Liver (tissue), 9 donors: Measurements from ENCODE around the gene AKT1S1. TPM values are rescaled to one million over a fixed set of nuclear protein-coding genes. Genes with fewer than 3 reads are reported as not detected.

ENCODE experiments used
- DNase-seq: peaks from one replicate; pipeline ENCODE4 v3.0.0-alpha.2; 2017; ENCODE audit warnings: low spot score
- H3K27ac ChIP-seq, 2 donors: one replicate each; pipeline ENCODE4 v1.7.0; 2013; ENCODE audit warnings: inconsistent platforms in 2 of 2, low read length in 2 of 2, control low read depth in 1 of 2, low read depth in 1 of 2, mild to moderate bottlenecking in 1 of 2
- H3K27me3 ChIP-seq, 4 donors: one replicate each; pipeline versions ENCODE4 v1.6.1 to v1.7.0; 2013; ENCODE audit warnings: low read length in 3 of 4, inconsistent platforms in 1 of 4, mild to moderate bottlenecking in 1 of 4, moderate library complexity in 1 of 4; ENCODE audit not compliant: control insufficient read depth in 4 of 4, insufficient read depth in 4 of 4
- H3K36me3 ChIP-seq, 4 donors: one replicate each; pipeline versions ENCODE4 v1.6.1 to v1.7.0; 2013; ENCODE audit warnings: low read length in 3 of 4, mild to moderate bottlenecking in 3 of 4, low read depth in 1 of 4, moderate library complexity in 1 of 4; ENCODE audit not compliant: control insufficient read depth in 4 of 4, insufficient read depth in 3 of 4
- H3K4me1 ChIP-seq, 4 donors: one replicate each; pipeline versions ENCODE4 v1.6.1 to v1.7.0; 2013; ENCODE audit warnings: low read length in 3 of 4, mild to moderate bottlenecking in 3 of 4, moderate library complexity in 1 of 4; ENCODE audit not compliant: control insufficient read depth in 4 of 4, insufficient read depth in 4 of 4
- H3K4me3 ChIP-seq, 3 donors: one replicate each; pipeline versions ENCODE4 v1.6.1 to v1.7.0; 2013; ENCODE audit warnings: low read length in 3 of 3, control low read depth in 1 of 3, low read depth in 1 of 3, mild to moderate bottlenecking in 1 of 3
- H3K9ac ChIP-seq, 2 donors: one replicate each; pipeline ENCODE4 v1.7.0; 2013; ENCODE audit warnings: low read length in 2 of 2, mild to moderate bottlenecking in 2 of 2, moderate library complexity in 2 of 2, control low read depth in 1 of 2, low read depth in 1 of 2
- H3K9me3 ChIP-seq, 4 donors: one replicate each; pipeline versions ENCODE4 v1.6.1 to v1.7.0; 2013; ENCODE audit warnings: low read length in 3 of 4; ENCODE audit not compliant: control insufficient read depth in 4 of 4
- ATF3 ChIP-seq: IDR thresholded peaks from 2 replicates; pipeline ENCODE4 v1.6.1; 2016; ENCODE audit warnings: antibody characterized with exemption
- CTCF ChIP-seq: fragments of 150-350 bp; IDR thresholded peaks from 2 replicates; pipeline ENCODE4 v1.5.1; 2017; ENCODE audit warnings: improper control_type of control experiment, low read depth, low read length; ENCODE audit not compliant: missing input control
- FOXA2 ChIP-seq: IDR thresholded peaks from 2 replicates; pipeline ENCODE4 v1.6.1; 2016; ENCODE audit warnings: antibody characterized with exemption
- GABPA ChIP-seq, 2 donors: IDR thresholded peaks in 1 of 2; conservative IDR thresholded peaks in 1 of 2; 2 replicates each; pipeline ENCODE4 v1.6.1; 2016; ENCODE audit warnings: antibody characterized with exemption in 2 of 2, mild to moderate bottlenecking in 1 of 2, moderate library complexity in 1 of 2
- HNF4A ChIP-seq, 2 donors: conservative IDR thresholded peaks; 2 replicates each; pipeline ENCODE4 v1.6.1; 2016; ENCODE audit warnings: antibody characterized with exemption in 2 of 2, mild to moderate bottlenecking in 2 of 2
- HNF4G ChIP-seq: IDR thresholded peaks from 2 replicates; pipeline ENCODE4 v1.6.1; 2016; ENCODE audit warnings: antibody characterized with exemption
- JUND ChIP-seq, 2 donors: IDR thresholded peaks; 2 replicates each; pipeline ENCODE4 v1.6.1; 2016; ENCODE audit warnings: antibody characterized with exemption in 2 of 2
- REST ChIP-seq: IDR thresholded peaks from 2 replicates; pipeline ENCODE4 v1.6.1; 2016; ENCODE audit warnings: antibody characterized with exemption, mild to moderate bottlenecking
- RXRA ChIP-seq, 2 donors: IDR thresholded peaks; 2 replicates each; pipeline ENCODE4 v1.6.1; 2017 to 2018; ENCODE audit warnings: antibody characterized with exemption in 2 of 2, mild to moderate bottlenecking in 1 of 2
- SP1 ChIP-seq: IDR thresholded peaks from 2 replicates; pipeline ENCODE4 v1.6.1; 2018; ENCODE audit warnings: antibody characterized with exemption, mild to moderate bottlenecking
- YY1 ChIP-seq: IDR thresholded peaks from 2 replicates; pipeline ENCODE4 v1.6.1; 2016; ENCODE audit warnings: antibody characterized with exemption, mild to moderate bottlenecking
- WGBS: extraction: QIAGEN DNeasy Blood & Tissue Kit; methylation state at CpG from one replicate; pipeline ENCODE4 v1.1.7; 2013; 5-methylcytosine and 5-hydroxymethylcytosine counted together
- polyA plus RNA-seq, 2 donors: library from polyadenylated mRNA; stranded (reverse) in 1 of 2; unstranded in 1 of 2; fragments of 200-250 nt in 1 of 2; fragments of >200 nt in 1 of 2; fragmentation: Nextera tagmentation in 1 of 2; extraction: Ambion mirVana in 1 of 2; gene quantifications; one replicate each; pipeline versions ENCODE4 v1.2.1 to v1.2.3, GENCODE V29; 2013 to 2015
- total RNA-seq, 2 donors: library from RNA; depleted of rRNA; stranded (reverse); fragments of >200 nt; gene quantifications; one replicate each; pipeline ENCODE4 v1.2.3, GENCODE V29; 2014
- TF ChIP-seq, protein P1 (sequence below): IDR thresholded peaks from 2 replicates; pipeline ENCODE4 v1.6.1; 2016; ENCODE audit warnings: antibody characterized with exemption
- TF ChIP-seq, protein P2 (sequence below): IDR thresholded peaks from 2 replicates; pipeline ENCODE4 v1.6.1; 2016; ENCODE audit warnings: antibody characterized with exemption
- donor health status: healthy.
- donor health status: healthy.
- donor health status: healthy.
- donor health status: healthy.
- donor health status: healthy.

The AKT1S1 gene
- total and polyA plus RNA-seq, 4 donors = 6.8 to 43.9 (median 12.9) TPM

- TF ChIP-seq, protein P1, sequence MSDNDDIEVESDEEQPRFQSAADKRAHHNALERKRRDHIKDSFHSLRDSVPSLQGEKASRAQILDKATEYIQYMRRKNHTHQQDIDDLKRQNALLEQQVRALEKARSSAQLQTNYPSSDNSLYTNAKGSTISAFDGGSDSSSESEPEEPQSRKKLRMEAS = no peak
- TF ChIP-seq ATF3 = no peak
- TF ChIP-seq YY1 = no peak
- TF ChIP-seq HNF4A (conservative IDR thresholded peaks at IDR 0.05) = no peak
- TF ChIP-seq CTCF = no peak
- no peak for TF ChIP-seq FOXA2
- no peak for TF ChIP-seq REST
- TF ChIP-seq JUND (IDR thresholded peaks at IDR 0.05) = no peak
- TF ChIP-seq, protein P2, sequence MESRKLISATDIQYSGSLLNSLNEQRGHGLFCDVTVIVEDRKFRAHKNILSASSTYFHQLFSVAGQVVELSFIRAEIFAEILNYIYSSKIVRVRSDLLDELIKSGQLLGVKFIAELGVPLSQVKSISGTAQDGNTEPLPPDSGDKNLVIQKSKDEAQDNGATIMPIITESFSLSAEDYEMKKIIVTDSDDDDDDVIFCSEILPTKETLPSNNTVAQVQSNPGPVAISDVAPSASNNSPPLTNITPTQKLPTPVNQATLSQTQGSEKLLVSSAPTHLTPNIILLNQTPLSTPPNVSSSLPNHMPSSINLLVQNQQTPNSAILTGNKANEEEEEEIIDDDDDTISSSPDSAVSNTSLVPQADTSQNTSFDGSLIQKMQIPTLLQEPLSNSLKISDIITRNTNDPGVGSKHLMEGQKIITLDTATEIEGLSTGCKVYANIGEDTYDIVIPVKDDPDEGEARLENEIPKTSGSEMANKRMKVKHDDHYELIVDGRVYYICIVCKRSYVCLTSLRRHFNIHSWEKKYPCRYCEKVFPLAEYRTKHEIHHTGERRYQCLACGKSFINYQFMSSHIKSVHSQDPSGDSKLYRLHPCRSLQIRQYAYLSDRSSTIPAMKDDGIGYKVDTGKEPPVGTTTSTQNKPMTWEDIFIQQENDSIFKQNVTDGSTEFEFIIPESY = no peak
- no peak for TF ChIP-seq HNF4G
- TF ChIP-seq GABPA (IDR thresholded peaks at IDR 0.05 in 1 of 2, conservative IDR thresholded peaks at IDR 0.05 in 1 of 2) = no peak
- DNase-seq = no peak
- H3K36me3 ChIP-seq = peaks cover 27 to 37% (median 36%) of the 10 kb centered on the region in 4 donors
- H3K27me3 ChIP-seq = no peaks in the 10 kb centered on the region
- H3K9me3 ChIP-seq = no peaks in the 10 kb centered on the region
- no peak overlapping the region for H3K9ac ChIP-seq
- H3K4me3 ChIP-seq = peak overlapping the region in 1 of 3 donors; percentile 58
- H3K27ac ChIP-seq = peak overlapping the region; percentile 92 to 96
- H3K4me1 ChIP-seq = peaks cover 2 to 37% (median 23%) of the 10 kb centered on the region in 4 donors
- 91% methylated on average over 9 of the region's 9 CpGs for WGBS
Observed at GRCh38 chr19:49878744-49879070, 1.6 kb upstream of the AKT1S1 start.

DNA sequence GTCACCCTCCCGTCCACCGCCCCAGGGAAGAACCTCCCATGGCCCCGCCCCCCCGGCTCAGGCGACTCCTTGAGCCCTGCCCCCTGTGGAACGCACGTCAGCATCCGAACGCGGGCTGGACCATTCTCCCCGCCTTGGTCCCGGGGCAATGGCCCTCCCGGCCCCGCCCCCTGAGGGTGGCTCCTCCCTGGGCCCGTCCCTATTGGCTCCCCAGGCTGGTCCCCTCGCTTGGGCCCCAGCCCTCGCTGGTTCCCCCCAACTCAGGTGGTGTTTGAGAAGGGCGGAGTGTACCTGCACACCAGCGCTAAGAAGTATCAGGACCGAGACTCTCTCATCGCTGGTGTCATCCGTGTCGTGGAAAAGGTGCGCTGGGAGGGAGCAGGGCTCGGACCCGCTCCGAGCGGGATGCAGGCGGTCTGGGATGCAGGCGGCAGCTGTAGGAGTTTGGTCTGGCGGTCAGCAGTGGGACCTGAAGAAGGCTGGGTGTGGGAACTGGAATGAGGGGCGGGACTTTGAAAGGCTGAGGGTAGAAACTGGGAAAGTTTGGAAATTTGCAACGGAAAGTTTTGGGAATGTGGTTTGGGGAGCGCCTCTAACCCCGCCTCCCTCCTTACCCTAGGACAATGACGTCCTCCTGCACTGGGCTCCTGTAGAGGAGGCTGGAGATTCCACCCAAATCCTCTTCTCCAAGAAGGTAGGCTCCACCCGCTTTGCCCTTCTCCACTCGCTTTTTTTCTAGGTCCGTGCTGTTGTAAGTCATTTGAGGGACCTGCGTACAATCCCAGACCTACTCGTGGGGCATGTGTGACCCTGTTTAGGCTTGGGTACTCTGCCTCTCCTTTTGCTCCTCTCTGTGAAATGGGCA, 956 bp upstream of the AKT1S1 start:
- Histone ChIP-seq H3K36me3 (peaks cover 22 to 31% (median 30%) of the 10 kb centered on the region in 4 donors), H3K9ac (peak overlapping the region; percentile 68 to 87), H3K27me3 (no peaks in the 10 kb centered on the region), H3K4me3 (peak overlapping the region; percentile 58 to 76 (median 65)), H3K9me3 (no peaks in the 10 kb centered on the region), H3K4me1 (peaks cover 2 to 37% (median 23%) of the 10 kb centered on the region in 4 donors), H3K27ac (peak overlapping the region; percentile 92 to 96)
- TF ChIP-seq RXRA (IDR thresholded peaks at IDR 0.05) (peak; percentile 61 to 82), SP1 (peak; percentile 54), HNF4A (conservative IDR thresholded peaks at IDR 0.05) (peak in 1 of 2 donors; percentile 11), REST (peak; percentile 24), HNF4G (no peak)
- TF ChIP-seq, protein P1 = no peak
- WGBS = 10% methylated on average over 41 of the region's 41 CpGs
- peak; percentile 99 for DNase-seq
